Measurements from ENCODE around the gene GJC3. TPM values are rescaled to one million over a fixed set of nuclear protein-coding genes. Genes with fewer than 3 reads are reported as not detected.

GJC3 gene
- total RNA-seq, 2 donors from 2014 or later = 0.82 to 1.4 TPM

DNA sequence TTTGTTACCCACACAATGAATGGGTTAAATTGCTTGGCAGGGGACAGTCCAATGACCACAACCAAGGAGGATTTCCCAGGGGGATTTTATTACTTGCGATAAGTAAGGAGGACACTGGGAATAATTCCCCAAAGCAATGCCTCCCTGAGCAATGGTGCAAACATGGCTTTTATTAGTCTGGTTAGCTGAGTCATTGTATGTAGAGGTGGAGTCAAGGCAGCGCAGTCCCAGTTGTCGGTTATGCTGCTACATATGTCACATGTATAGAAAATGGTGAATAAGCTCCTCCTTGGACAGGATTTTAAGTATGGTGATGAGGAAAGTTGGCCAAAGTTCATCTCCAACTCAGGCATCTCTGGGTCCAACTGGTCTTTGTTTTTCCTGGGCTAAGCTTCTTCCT, 6.2 kb downstream of the GJC3 start:
- TF ChIP-seq, protein P1, sequence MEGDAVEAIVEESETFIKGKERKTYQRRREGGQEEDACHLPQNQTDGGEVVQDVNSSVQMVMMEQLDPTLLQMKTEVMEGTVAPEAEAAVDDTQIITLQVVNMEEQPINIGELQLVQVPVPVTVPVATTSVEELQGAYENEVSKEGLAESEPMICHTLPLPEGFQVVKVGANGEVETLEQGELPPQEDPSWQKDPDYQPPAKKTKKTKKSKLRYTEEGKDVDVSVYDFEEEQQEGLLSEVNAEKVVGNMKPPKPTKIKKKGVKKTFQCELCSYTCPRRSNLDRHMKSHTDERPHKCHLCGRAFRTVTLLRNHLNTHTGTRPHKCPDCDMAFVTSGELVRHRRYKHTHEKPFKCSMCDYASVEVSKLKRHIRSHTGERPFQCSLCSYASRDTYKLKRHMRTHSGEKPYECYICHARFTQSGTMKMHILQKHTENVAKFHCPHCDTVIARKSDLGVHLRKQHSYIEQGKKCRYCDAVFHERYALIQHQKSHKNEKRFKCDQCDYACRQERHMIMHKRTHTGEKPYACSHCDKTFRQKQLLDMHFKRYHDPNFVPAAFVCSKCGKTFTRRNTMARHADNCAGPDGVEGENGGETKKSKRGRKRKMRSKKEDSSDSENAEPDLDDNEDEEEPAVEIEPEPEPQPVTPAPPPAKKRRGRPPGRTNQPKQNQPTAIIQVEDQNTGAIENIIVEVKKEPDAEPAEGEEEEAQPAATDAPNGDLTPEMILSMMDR (conservative IDR thresholded peaks at IDR 0.05) = no peak
- no peak overlapping the region for H3K4me3 ChIP-seq (ENCODE audit: low read length)
- H3K9ac ChIP-seq (ENCODE audit: extremely low read depth, low read length, poor library complexity, severe bottlenecking) = no peak overlapping the region
- peaks cover 27% of the 10 kb centered on the region for H3K9me3 Mint-ChIP-seq
- WGBS, 2 experiments (ENCODE audit: insufficient coverage in 1 of 2, insufficient read length in 1 of 2) = 95 to 100% methylated on average over 3 of the region's 3 CpGs
- no peak overlapping the region for H3K27ac ChIP-seq (ENCODE audit: low read depth, low read length)
- no peaks in the 10 kb centered on the region for H3K36me3 ChIP-seq (ENCODE audit: control insufficient read depth, insufficient read depth, low read length)
- no peak overlapping the region for H3K4me3 Mint-ChIP-seq
- no peak for DNase-seq
- H3K27me3 ChIP-seq (ENCODE audit: control insufficient read depth, insufficient read depth, low read length, poor library complexity, severe bottlenecking) = peaks cover 52% of the 10 kb centered on the region
- H3K27me3 Mint-ChIP-seq (ENCODE audit: insufficient read depth) = peaks cover 19% of the 10 kb centered on the region
- no peaks in the 10 kb centered on the region for H3K4me1 ChIP-seq (ENCODE audit: control insufficient read depth, insufficient read depth, low read length)
- H3K36me3 Mint-ChIP-seq (ENCODE audit: low read depth) = peaks cover 9% of the 10 kb centered on the region
- H3K9me3 ChIP-seq (ENCODE audit: control insufficient read depth, low read length) = peaks cover 16% of the 10 kb centered on the region
- no peak overlapping the region for H3K27ac Mint-ChIP-seq
- peaks cover 3% of the 10 kb centered on the region for H3K4me1 Mint-ChIP-seq

GRCh38 chr7:99920149-99920548, 9.3 kb downstream of the GJC3 start:
- peaks cover 7% of the 10 kb centered on the region for H3K27me3 Mint-ChIP-seq (ENCODE audit: insufficient read depth)
- Histone ChIP-seq H3K27ac (ENCODE audit: low read depth, low read length) (no peak overlapping the region), H3K36me3 (ENCODE audit: control insufficient read depth, insufficient read depth, low read length) (peaks cover 9% of the 10 kb centered on the region), H3K4me1 (ENCODE audit: control insufficient read depth, insufficient read depth, low read length) (no peaks in the 10 kb centered on the region), H3K4me3 (ENCODE audit: low read length) (peak overlapping the region; percentile 85), H3K9ac (ENCODE audit: extremely low read depth, low read length, poor library complexity, severe bottlenecking) (no peak overlapping the region), H3K9me3 (ENCODE audit: control insufficient read depth, low read length) (peaks cover 16% of the 10 kb centered on the region), H3K27me3 (ENCODE audit: control insufficient read depth, insufficient read depth, low read length, poor library complexity, severe bottlenecking) (peaks cover 22% of the 10 kb centered on the region)
- peaks cover 3% of the 10 kb centered on the region for H3K4me1 Mint-ChIP-seq
- DNase-seq = no peak
- H3K36me3 Mint-ChIP-seq (ENCODE audit: low read depth) = peaks cover 12% of the 10 kb centered on the region
- H3K4me3 Mint-ChIP-seq = peak overlapping the region; percentile 73
- 88 to 100% methylated on average over 1 to 3 of the region's 3 CpGs for WGBS, 2 experiments (ENCODE audit: insufficient coverage in 1 of 2, insufficient read length in 1 of 2)
- TF ChIP-seq, protein P1 (conservative IDR thresholded peaks at IDR 0.05) = no peak
- peaks cover 27% of the 10 kb centered on the region for H3K9me3 Mint-ChIP-seq
- no peak overlapping the region for H3K27ac Mint-ChIP-seq

- Mint-ChIP-seq H3K27me3 (ENCODE audit: insufficient read depth) (peaks cover 7% of the 10 kb centered on the region), H3K9me3 (peaks cover 27% of the 10 kb centered on the region), H3K4me1 (peaks cover 3% of the 10 kb centered on the region), H3K27ac (peak overlapping the region; percentile 52), H3K4me3 (peak overlapping the region; percentile 73), H3K36me3 (ENCODE audit: low read depth) (peaks cover 12% of the 10 kb centered on the region)
- peaks cover 18% of the 10 kb centered on the region for H3K27me3 ChIP-seq (ENCODE audit: control insufficient read depth, insufficient read depth, low read length, poor library complexity, severe bottlenecking)
- H3K9ac ChIP-seq (ENCODE audit: extremely low read depth, low read length, poor library complexity, severe bottlenecking) = peak overlapping the region; percentile 36
- H3K27ac ChIP-seq (ENCODE audit: low read depth, low read length) = no peak overlapping the region
- H3K4me3 ChIP-seq (ENCODE audit: low read length) = peak overlapping the region; percentile 85
- TF ChIP-seq, protein P1 (conservative IDR thresholded peaks at IDR 0.05) = no peak
- WGBS, 2 experiments (ENCODE audit: insufficient coverage in 1 of 2, insufficient read length in 1 of 2) = 77 to 79% methylated on average over 2 to 4 of the region's 4 CpGs
- H3K36me3 ChIP-seq (ENCODE audit: control insufficient read depth, insufficient read depth, low read length) = peaks cover 9% of the 10 kb centered on the region
- H3K9me3 ChIP-seq (ENCODE audit: control insufficient read depth, low read length) = peaks cover 16% of the 10 kb centered on the region
- H3K4me1 ChIP-seq (ENCODE audit: control insufficient read depth, insufficient read depth, low read length) = no peaks in the 10 kb centered on the region
- no peak for DNase-seq
These were observed 9.7 kb downstream of the GJC3 start for GRCh38 chr7:99919814-99920112.
